ENCODE data around the gene THUMPD3.

Gene THUMPD3

DNA sequence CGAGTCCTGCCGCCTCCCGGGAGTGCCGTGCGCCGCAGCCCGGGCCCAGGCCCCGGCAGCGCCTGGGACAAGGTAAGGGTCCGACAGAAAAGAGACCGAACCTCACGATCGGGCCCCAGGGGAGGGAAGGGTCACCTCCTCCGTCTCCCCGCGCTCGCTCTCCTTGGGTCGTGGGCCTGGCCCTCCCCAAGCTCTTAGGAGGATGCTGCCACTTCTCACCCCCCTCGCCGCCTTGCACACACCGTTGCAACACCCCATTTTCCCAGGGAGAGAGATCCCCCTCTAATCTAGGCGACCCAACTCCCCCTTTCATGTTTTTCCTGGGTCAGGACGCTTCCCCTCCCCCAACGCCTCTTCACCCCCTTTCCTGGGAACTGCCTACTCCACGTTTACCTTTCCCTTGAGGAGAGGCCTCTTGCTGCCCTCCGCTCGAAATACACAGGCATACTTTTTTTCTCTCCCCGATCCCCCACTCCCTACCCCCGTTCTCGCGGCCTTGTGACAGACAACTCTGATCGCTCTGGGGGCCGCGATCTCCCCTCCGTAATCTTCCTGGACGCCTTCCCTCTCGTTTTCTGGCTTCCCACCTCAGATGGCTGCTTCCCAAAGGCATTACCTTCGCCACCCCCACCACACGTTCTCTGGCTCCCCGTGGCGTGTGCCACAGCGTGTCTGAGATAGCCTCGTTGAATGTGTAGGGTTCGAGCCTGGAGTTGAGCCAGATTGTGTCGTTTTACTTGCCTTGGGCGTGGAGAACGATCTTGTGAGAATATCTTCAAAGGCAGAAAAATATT lies 35.2 kb downstream of the THUMPD3 start:
- peak overlapping the region; percentile 98 for H3K4me3 ChIP-seq (ENCODE audit: low read length)
- peak; percentile 47 for DNase-seq (ENCODE audit: low read depth)
- TF ChIP-seq, protein P1, sequence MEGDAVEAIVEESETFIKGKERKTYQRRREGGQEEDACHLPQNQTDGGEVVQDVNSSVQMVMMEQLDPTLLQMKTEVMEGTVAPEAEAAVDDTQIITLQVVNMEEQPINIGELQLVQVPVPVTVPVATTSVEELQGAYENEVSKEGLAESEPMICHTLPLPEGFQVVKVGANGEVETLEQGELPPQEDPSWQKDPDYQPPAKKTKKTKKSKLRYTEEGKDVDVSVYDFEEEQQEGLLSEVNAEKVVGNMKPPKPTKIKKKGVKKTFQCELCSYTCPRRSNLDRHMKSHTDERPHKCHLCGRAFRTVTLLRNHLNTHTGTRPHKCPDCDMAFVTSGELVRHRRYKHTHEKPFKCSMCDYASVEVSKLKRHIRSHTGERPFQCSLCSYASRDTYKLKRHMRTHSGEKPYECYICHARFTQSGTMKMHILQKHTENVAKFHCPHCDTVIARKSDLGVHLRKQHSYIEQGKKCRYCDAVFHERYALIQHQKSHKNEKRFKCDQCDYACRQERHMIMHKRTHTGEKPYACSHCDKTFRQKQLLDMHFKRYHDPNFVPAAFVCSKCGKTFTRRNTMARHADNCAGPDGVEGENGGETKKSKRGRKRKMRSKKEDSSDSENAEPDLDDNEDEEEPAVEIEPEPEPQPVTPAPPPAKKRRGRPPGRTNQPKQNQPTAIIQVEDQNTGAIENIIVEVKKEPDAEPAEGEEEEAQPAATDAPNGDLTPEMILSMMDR (conservative IDR thresholded peaks at IDR 0.05; ENCODE audit: low read length) = no peak

DNA sequence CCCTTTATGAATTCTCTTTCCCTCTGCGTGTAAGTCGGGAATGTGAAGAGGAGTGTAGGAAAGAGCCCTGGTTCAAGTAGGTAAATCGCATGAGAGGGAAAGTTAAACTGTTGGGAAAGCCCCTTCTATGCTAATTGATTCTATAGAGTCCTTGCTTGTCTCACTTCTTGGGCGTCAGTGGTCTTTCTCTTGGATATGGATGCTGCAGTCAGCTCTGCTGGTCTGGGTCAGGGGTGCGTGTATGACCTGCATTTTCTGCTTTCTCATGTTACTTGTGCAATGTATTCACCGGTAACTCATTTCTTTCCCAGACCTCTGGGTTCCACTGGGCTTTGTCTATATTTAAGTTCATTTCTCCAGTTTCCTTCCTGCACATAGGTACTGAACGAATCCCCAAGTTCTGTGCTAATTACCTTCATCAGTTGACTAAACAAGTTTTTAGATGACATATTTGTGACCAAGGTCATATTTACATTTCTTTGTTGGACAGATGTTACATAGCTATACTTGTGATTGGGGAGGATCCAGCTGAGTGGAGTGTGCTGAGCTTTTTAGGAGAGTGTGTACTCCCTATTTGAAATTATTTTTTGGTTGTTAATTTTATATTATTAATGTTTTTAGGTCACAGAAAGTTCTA lies 36.0 kb downstream of the THUMPD3 start:
- peak overlapping the region; percentile 98 for H3K4me3 ChIP-seq (ENCODE audit: low read length)
- DNase-seq (ENCODE audit: low read depth) = peak; percentile 51
- TF ChIP-seq, protein P1 (conservative IDR thresholded peaks at IDR 0.05; ENCODE audit: low read length) = no peak

DNA sequence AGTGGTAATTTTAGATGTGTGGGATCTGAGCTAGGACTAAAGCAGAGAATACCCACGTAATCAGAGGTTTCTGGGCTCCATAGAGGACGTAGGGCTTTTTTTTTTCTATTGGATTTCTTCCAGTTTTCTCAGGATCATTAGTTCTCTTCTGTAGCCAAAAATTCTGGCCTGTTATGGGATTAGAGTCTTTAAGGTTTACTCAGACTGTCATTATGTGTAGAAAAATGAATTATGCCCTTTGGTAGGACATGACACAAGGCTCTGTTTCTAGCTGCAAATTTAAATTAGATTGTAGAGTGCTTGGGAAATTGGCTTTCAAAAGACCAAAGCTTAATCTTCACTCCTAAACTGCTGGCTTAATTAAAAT lies 36.5 kb downstream of the THUMPD3 start:
- TF ChIP-seq, protein P1 (conservative IDR thresholded peaks at IDR 0.05; ENCODE audit: low read length) = no peak
- peak overlapping the region; percentile 98 for H3K4me3 ChIP-seq (ENCODE audit: low read length)
- DNase-seq (ENCODE audit: low read depth) = no peak

DNA sequence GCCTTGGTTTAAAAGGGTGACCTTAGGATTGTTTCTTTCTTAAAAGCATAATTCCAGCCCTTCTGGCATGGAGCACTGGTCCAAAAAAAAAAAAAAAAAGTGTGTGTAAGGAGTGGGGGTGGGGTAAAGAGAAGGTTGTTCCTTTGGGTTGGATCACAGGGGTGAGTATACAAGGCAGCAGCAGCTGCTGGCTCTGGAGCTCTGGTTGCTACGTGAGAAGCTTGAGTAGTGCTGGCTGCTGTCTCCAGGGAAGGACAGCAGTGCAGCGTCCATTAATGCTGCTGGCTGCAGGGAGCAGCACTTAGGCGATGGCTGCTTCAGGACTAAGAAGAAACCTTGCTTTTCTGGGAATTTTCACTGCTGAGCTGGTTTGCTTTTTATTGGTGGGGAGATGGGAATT lies 36.9 kb downstream of the THUMPD3 start:
- TF ChIP-seq, protein P1 (conservative IDR thresholded peaks at IDR 0.05; ENCODE audit: low read length) = peak; percentile 31
- DNase-seq (ENCODE audit: low read depth) = peak; percentile 96
- peak overlapping the region; percentile 98 for H3K4me3 ChIP-seq (ENCODE audit: low read length)

DNA sequence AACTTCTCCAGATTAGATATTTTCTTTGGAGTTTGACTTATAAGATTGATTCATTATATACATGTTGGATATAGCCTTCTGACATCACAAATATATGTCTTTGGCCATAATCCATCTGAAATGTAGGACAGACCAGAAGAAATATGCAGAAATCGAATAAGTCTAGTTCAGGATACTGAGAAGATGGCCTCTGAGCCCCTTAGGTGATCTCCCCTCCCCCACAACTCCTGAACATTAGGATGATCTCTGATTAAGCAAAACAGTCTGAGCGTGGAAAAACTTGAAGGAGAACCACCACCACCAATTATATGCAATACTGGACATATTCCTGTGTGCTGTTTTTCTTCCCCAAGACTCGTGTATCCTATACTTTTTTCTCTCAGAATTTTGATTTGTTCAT lies 37.8 kb downstream of the THUMPD3 start:
- TF ChIP-seq, protein P1 (conservative IDR thresholded peaks at IDR 0.05; ENCODE audit: low read length) = no peak
- no peak for DNase-seq (ENCODE audit: low read depth)
- H3K4me3 ChIP-seq (ENCODE audit: low read length) = peak overlapping the region; percentile 32

DNA sequence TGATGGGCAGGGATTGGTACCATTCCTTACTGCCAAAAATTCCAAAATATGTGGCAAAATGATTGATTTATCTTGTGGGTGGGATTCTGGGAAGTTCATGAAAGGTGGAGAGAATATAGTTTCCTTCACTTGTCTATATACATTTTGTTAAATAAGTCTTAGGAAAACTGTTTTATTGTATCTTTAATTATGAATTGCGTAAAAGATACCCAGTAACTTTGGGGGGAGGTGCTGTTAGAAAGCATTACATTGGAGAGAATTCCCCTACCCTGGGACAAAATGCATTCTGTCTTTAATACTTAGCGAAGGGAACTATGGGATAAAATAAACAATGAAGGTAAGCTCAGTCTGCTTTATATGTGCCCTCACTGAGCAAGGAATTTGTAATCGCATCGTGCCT lies 39.1 kb downstream of the THUMPD3 start:
- no peak for DNase-seq (ENCODE audit: low read depth)
- TF ChIP-seq, protein P1 (conservative IDR thresholded peaks at IDR 0.05; ENCODE audit: low read length) = no peak
- H3K4me3 ChIP-seq (ENCODE audit: low read length) = peak overlapping the region; percentile 0; the same call in 1 of the 2 replicates
